T-cell (primary cell): ENCODE results near the gene TRIM52. TPM values are rescaled to one million over a fixed set of nuclear protein-coding genes. Genes with fewer than 3 reads are reported as not detected.
"Not testable (repeated sequence)": the region's sequence is repeated elsewhere in the genome, so short reads cannot be mapped to it uniquely, and the experiment has no call there.

Experiments
- ATAC-seq, 4 experiments: fragments of 200-7000 bp in 3 of 4; fragments of 150-1000 bp in 1 of 4; cut with Tn5 transposase; replicated peaks in 1 of 4; 1 replicate in 3 of 4; 2 replicates in 1 of 4; pipeline ENCODE4 v1.10.0; 2021; ENCODE audit warnings: moderate library complexity in 3 of 4, mild to moderate bottlenecking in 2 of 4, moderate number of reproducible peaks in 1 of 4
- CTCF ChIA-PET, 2 donors: fragments of 300-600 bp; sonication (Branson Sonifier 250); formaldehyde crosslinking; loops; one replicate each; lab custom pipeline; 2022; ENCODE audit warnings: antibody characterized with exemption in 2 of 2; lab: Charles Lee
- POLR2A ChIA-PET, 2 donors: fragments of 300-600 bp; sonication (Branson Sonifier 250); formaldehyde crosslinking; loops; one replicate each; lab custom pipeline; 2022; ENCODE audit warnings: antibody characterized with exemption in 2 of 2; lab: Charles Lee
- DNase-seq, 35 experiments: peaks; one replicate each; pipeline versions ENCODE4 v3.0.0 to v3.0.0-alpha.2; 2013 to 2023
- H3K27ac ChIP-seq: one replicate; pipeline ENCODE4 v1.5.1; 2013; ENCODE audit warnings: low read length
- H3K27me3 ChIP-seq, 2 experiments: replicated peaks in 1 of 2; 1 replicate in 1 of 2; 2 replicates in 1 of 2; pipeline versions ENCODE4 v1.6.1 to v1.7.0; 2013; ENCODE audit warnings: low read length in 1 of 2, mixed read lengths in 1 of 2; ENCODE audit not compliant: control insufficient read depth in 2 of 2, insufficient read depth in 2 of 2; ENCODE audit errors: extremely low read depth in 1 of 2
- H3K36me3 ChIP-seq, 2 donors: 1 replicate in 1 of 2; 2 replicates in 1 of 2; pipeline versions ENCODE4 v1.6.1 to v1.7.0; 2013; ENCODE audit warnings: low read length in 1 of 2; ENCODE audit not compliant: control insufficient read depth in 2 of 2, insufficient read depth in 1 of 2; ENCODE audit errors: extremely low read depth in 1 of 2
- H3K4me1 ChIP-seq, 2 experiments: 1 replicate in 1 of 2; 2 replicates in 1 of 2; pipeline versions ENCODE4 v1.6.1 to v1.7.0; 2013; ENCODE audit warnings: low read length in 2 of 2, mixed read lengths in 1 of 2; ENCODE audit not compliant: insufficient read depth in 2 of 2, control insufficient read depth in 1 of 2; ENCODE audit errors: extremely low read depth in 1 of 2
- H3K4me3 ChIP-seq, 2 donors: 1 replicate in 1 of 2; 2 replicates in 1 of 2; pipeline versions ENCODE4 v1.5.1 to v1.7.0; 2013; ENCODE audit warnings: mild to moderate bottlenecking in 2 of 2, low read length in 1 of 2, moderate library complexity in 1 of 2; ENCODE audit not compliant: control insufficient read depth in 1 of 2; ENCODE audit errors: extremely low read depth in 1 of 2
- H3K9me3 ChIP-seq: 2 replicates; pipeline ENCODE4 v1.7.0; 2013
- H3K27ac Mint-ChIP-seq, 2 donors: one replicate each; pipeline ENCODE4 v1.8.0; 2020 to 2021; ENCODE audit warnings: mild to moderate bottlenecking in 2 of 2, mixed read lengths in 2 of 2
- H3K27me3 Mint-ChIP-seq, 2 donors: one replicate each; pipeline ENCODE4 v1.8.0; 2021 to 2022; ENCODE audit warnings: mixed read lengths in 2 of 2
- H3K36me3 Mint-ChIP-seq: one replicate; pipeline ENCODE4 v1.8.0; 2021; ENCODE audit warnings: mixed read lengths
- H3K4me1 Mint-ChIP-seq, 3 donors: one replicate each; pipeline ENCODE4 v1.8.0; 2020 to 2022; ENCODE audit warnings: mixed read lengths in 3 of 3, mild to moderate bottlenecking in 1 of 3
- H3K4me3 Mint-ChIP-seq, 3 donors: one replicate each; pipeline ENCODE4 v1.8.0; 2020 to 2022; ENCODE audit warnings: mild to moderate bottlenecking in 3 of 3, mixed read lengths in 3 of 3, moderate library complexity in 3 of 3
- H3K9me3 Mint-ChIP-seq, 3 donors: one replicate each; pipeline ENCODE4 v1.8.0; 2020 to 2022; ENCODE audit warnings: mixed read lengths in 3 of 3
- WGBS: methylation state at CpG from one replicate; pipeline ENCODE4 v1.1.5; 2013; ENCODE audit warnings: missing lambda C conversion rate; ENCODE audit not compliant: insufficient coverage; 5-methylcytosine and 5-hydroxymethylcytosine counted together
- total RNA-seq, 35 experiments: library from RNA in 6 of 35; stranded (reverse) in 6 of 35; fragments of 120-200 nt in 1 of 35; gene quantifications; one replicate each; pipeline versions ENCODE4 v1.2.1 to v1.2.4 and lab custom pipeline; 2013 to 2026

The TRIM52 gene
- 10 to 100 TPM; 42.9 to 56.9 (median 54.0) TPM for total RNA-seq
- 55.6 TPM for total RNA-seq (2013)
- total RNA-seq (lab: John Stamatoyannopoulos, UW): 22.0 to 132 (median 69.8) reads per million in 29 experiments

GRCh38 chr5:181260720-181261319 lies at the start of gene TRIM52:
TRIM52 (minus strand) TSS chr5:181261143; CDS start chr5:181260813, 330 bp downstream.
- Histone ChIP-seq H3K27ac (peak within 1 kb of the TSS; percentile 98), H3K9me3 (no peaks in the 10 kb centered on the region), H3K4me1 (peaks cover 32 to 43% of the 10 kb centered on the region in 2 experiments), H3K4me3 (peak within 1 kb of the TSS; percentile 88 to 92), H3K27me3 (no peaks in the 10 kb centered on the region), H3K36me3 (peaks cover 9 to 25% of the 10 kb centered on the region in 2 donors)
- peak within 1 kb of the TSS; percentile 95 to 99 (median 96) for H3K4me3 Mint-ChIP-seq
- peaks cover 50 to 56% (median 52%) of the 10 kb centered on the region in 3 donors for H3K4me1 Mint-ChIP-seq
- ATAC-seq (peak; percentile 81 to 84 (median 83)), DNase-seq (peak; percentile 81 to 95 (median 88))
- WGBS: under 1% methylated on average over 27 of the region's 43 CpGs
- no peaks in the 10 kb centered on the region for H3K27me3 Mint-ChIP-seq
- CTCF ChIA-PET: interaction anchor here in 1 of 2 donors (0.9 to 2.0 kb wide), 7 partner anchors 17 to 96 kb away, joined by 3 to 9 read pairs (median 5); partner anchors contain the start of genes RACK1 and TRIM41
- H3K27ac Mint-ChIP-seq: peak within 1 kb of the TSS; percentile 97 to 99
- no peaks in the 10 kb centered on the region for H3K9me3 Mint-ChIP-seq
- POLR2A ChIA-PET: interaction anchor here (0.6 to 1.3 kb wide), 7 partner anchors 9 to 54 kb away, joined by 3 to 5 read pairs (median 4); no protein-coding TSS in a partner anchor
- peaks cover 17% of the 10 kb centered on the region for H3K36me3 Mint-ChIP-seq

GRCh38 chr5:181287331-181287730 lies 26.4 kb upstream of the TRIM52 start:
- H3K36me3 Mint-ChIP-seq, H3K27ac Mint-ChIP-seq, POLR2A ChIA-PET, H3K4me3 Mint-ChIP-seq, H3K36me3 ChIP-seq, H3K27me3 Mint-ChIP-seq, H3K27me3 ChIP-seq, H3K4me1 ChIP-seq, H3K4me3 ChIP-seq, H3K27ac ChIP-seq, H3K4me1 Mint-ChIP-seq, ATAC-seq, H3K9me3 Mint-ChIP-seq, CTCF ChIA-PET, H3K9me3 ChIP-seq, DNase-seq: not testable (repeated sequence)
- WGBS: no CpG with 5 or more reads among the region's 1 CpG

- H3K4me1 ChIP-seq, H3K27ac Mint-ChIP-seq, H3K9me3 ChIP-seq, ATAC-seq, H3K9me3 Mint-ChIP-seq, POLR2A ChIA-PET, H3K4me3 ChIP-seq, H3K27me3 Mint-ChIP-seq, H3K36me3 ChIP-seq, H3K27ac ChIP-seq, DNase-seq, H3K4me1 Mint-ChIP-seq, H3K4me3 Mint-ChIP-seq, H3K27me3 ChIP-seq, H3K36me3 Mint-ChIP-seq: not testable (repeated sequence)
- WGBS: 87% methylated on average over 7 of the region's 10 CpGs
- CTCF ChIA-PET: interaction anchor here in 1 of 2 donors (0.6 kb wide), 1 partner anchor 636 kb away, joined by 6 read pairs; the partner anchor contains the start of gene FLT4
Measured at GRCh38 chr5:181285962-181286705, 25.2 kb upstream of the TRIM52 start.

GRCh38 chr5:181283841-181284755 lies 23.2 kb upstream of the TRIM52 start:
- H3K36me3 ChIP-seq, H3K27ac Mint-ChIP-seq, H3K4me1 Mint-ChIP-seq, ATAC-seq, H3K9me3 ChIP-seq, H3K27me3 ChIP-seq, CTCF ChIA-PET, H3K9me3 Mint-ChIP-seq, H3K4me3 Mint-ChIP-seq, H3K27ac ChIP-seq, H3K4me3 ChIP-seq, H3K27me3 Mint-ChIP-seq, H3K36me3 Mint-ChIP-seq, H3K4me1 ChIP-seq, POLR2A ChIA-PET, DNase-seq: not testable (repeated sequence)
- WGBS: 100% methylated on average over 1 of the region's 6 CpGs

GRCh38 chr5:181283347-181283746 lies 22.4 kb upstream of the TRIM52 start:
- Histone ChIP-seq H3K27ac (no peak overlapping the region), H3K4me3 (no peak overlapping the region), H3K36me3 (no peaks in the 10 kb centered on the region), H3K4me1 (no peaks in the 10 kb centered on the region), H3K27me3 (no peaks in the 10 kb centered on the region), H3K9me3 (no peaks in the 10 kb centered on the region)
- ATAC-seq (no peak), DNase-seq (no peak)
- POLR2A ChIA-PET: no interaction called here
- 81% methylated on average over 11 of the region's 13 CpGs for WGBS
- Mint-ChIP-seq H3K27ac (no peak overlapping the region), H3K27me3 (no peaks in the 10 kb centered on the region), H3K4me1 (peaks cover 0 to 2% (median 0%) of the 10 kb centered on the region in 3 donors), H3K9me3 (no peaks in the 10 kb centered on the region), H3K4me3 (no peak overlapping the region), H3K36me3 (no peaks in the 10 kb centered on the region)
- CTCF ChIA-PET: no interaction called here

GRCh38 chr5:181282874-181283273 lies 21.9 kb upstream of the TRIM52 start:
- 100% methylated on average over 2 of the region's 7 CpGs for WGBS
- Mint-ChIP-seq H3K27me3 (no peaks in the 10 kb centered on the region), H3K4me1 (peaks cover 0 to 2% (median 0%) of the 10 kb centered on the region in 3 donors), H3K4me3 (no peak overlapping the region), H3K36me3 (no peaks in the 10 kb centered on the region), H3K9me3 (no peaks in the 10 kb centered on the region), H3K27ac (no peak overlapping the region)
- ChIA-PET POLR2A (no interaction called here), CTCF (no interaction called here)
- Histone ChIP-seq H3K4me3 (no peak overlapping the region), H3K4me1 (no peaks in the 10 kb centered on the region), H3K9me3 (no peaks in the 10 kb centered on the region), H3K36me3 (no peaks in the 10 kb centered on the region), H3K27me3 (no peaks in the 10 kb centered on the region), H3K27ac (no peak overlapping the region)
- no peak for DNase-seq
- ATAC-seq: no peak
